ENCODE results near the gene FAM53A. TPM values are rescaled to one million over a fixed set of nuclear protein-coding genes. Genes with fewer than 3 reads are reported as not detected.
A peak's percentile ranks its signal among the peaks of the same experiment; 100 is the strongest.

The FAM53A gene
- total RNA-seq, 1 experiment from 2014 or later, result 1.6 TPM

DNA sequence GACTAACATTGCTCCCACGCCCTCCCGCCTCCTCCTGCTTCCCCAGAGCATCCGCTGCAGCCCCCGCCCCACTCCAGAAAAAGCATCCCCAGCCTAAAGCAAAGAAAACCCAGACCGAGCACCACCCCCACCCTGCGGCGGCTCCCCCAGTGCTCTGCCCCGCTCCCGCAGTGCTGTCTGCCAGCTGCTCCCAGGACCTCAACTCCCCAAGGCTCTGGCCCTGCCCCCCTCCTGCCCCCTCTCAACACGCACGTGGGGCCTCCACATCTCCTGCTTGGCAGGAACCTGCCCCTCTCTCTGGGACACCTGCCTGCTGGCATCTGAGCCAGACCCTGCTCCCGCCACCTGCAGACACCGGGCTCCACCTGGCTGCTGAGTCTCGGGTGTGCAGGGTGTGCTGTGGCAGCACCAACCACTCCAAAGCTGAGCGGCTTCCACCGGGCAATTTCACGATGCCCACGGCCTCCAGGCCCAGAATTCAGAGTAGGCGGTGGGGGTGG lies 79.4 kb downstream of the FAM53A start:
- Histone ChIP-seq H3K27me3 (replicated peaks; ENCODE audit: insufficient read depth, low read depth, low read length, poor library complexity) (peaks cover 26% of the 10 kb centered on the region), H3K4me1 (ENCODE audit: insufficient read depth, low read length, poor library complexity, severe bottlenecking) (no peaks in the 10 kb centered on the region), H3K27ac (ENCODE audit: low read depth, low read length, poor library complexity, severe bottlenecking) (no peak overlapping the region), H3K36me3 (ENCODE audit: insufficient read depth, low read length, poor library complexity, severe bottlenecking) (no peaks in the 10 kb centered on the region), H3K4me3 (ENCODE audit: low read depth, low read length, poor library complexity, severe bottlenecking) (no peak overlapping the region), H3K9me3 (ENCODE audit: low read depth, low read length, poor library complexity, severe bottlenecking) (no peaks in the 10 kb centered on the region)
- POLR2A ChIA-PET (ENCODE audit: low non-redundant PET), result no interaction called here
- TF ChIP-seq EZH2 (IDR thresholded peaks at IDR 0.05; ENCODE audit: borderline replicate concordance, low read depth, low read length, poor library complexity, severe bottlenecking) (peak; percentile 36), CTCF (conservative IDR thresholded peaks at IDR 0.05; ENCODE audit: low read depth, low read length) (peak; percentile 19; the same call in 1 of the 2 replicates)
- BruUV-seq (replicated peaks), result no TSS peak
- intact Hi-C loops (cut with micrococcal nuclease; ENCODE audit: unreplicated experiment), result no loop called here
- CTCF ChIA-PET, result no interaction called here
- DNase-seq (ENCODE audit: low spot score), result no peak

DNA sequence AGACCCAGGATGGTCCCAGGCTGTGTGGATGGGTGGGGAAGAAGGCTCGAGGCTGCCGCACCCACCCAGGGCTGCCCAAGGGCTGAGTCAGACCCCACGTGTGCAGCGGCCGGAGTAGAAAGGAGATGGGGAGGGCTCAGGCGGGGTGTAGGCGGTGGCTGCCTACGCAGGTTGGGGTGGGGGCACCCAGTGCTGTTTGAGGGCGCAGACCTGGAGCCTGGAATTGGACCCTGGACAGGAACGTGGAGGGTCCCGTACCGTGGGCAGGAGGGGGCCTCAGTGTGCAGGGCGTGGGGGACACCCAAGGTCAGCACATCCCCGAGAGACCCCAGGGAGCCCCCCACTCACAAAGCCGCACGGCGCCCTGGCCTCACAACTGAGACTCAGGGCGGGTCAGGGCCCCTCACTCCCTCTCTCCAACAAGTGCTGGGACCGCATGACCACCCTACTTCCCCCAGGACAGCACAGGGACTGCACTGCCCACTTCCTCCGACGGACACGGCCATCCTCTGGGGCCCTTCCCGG lies 79.9 kb downstream of the FAM53A start:
- intact Hi-C loops (cut with micrococcal nuclease; ENCODE audit: unreplicated experiment), result no loop called here
- Histone ChIP-seq H3K4me1 (ENCODE audit: insufficient read depth, low read length, poor library complexity, severe bottlenecking) (no peaks in the 10 kb centered on the region), H3K36me3 (ENCODE audit: insufficient read depth, low read length, poor library complexity, severe bottlenecking) (no peaks in the 10 kb centered on the region), H3K9me3 (ENCODE audit: low read depth, low read length, poor library complexity, severe bottlenecking) (no peaks in the 10 kb centered on the region), H3K27me3 (replicated peaks; ENCODE audit: insufficient read depth, low read depth, low read length, poor library complexity) (peaks cover 26% of the 10 kb centered on the region), H3K4me3 (ENCODE audit: low read depth, low read length, poor library complexity, severe bottlenecking) (no peak overlapping the region), H3K27ac (ENCODE audit: low read depth, low read length, poor library complexity, severe bottlenecking) (no peak overlapping the region)
- DNase-seq (ENCODE audit: low spot score), result no peak
- ChIA-PET POLR2A (ENCODE audit: low non-redundant PET) (no interaction called here), CTCF (no interaction called here)
- no peak for TF ChIP-seq EZH2 (IDR thresholded peaks at IDR 0.05; ENCODE audit: borderline replicate concordance, low read depth, low read length, poor library complexity, severe bottlenecking)
- no peak for TF ChIP-seq CTCF (conservative IDR thresholded peaks at IDR 0.05; ENCODE audit: low read depth, low read length)
- BruUV-seq (replicated peaks), result no TSS peak

DNA sequence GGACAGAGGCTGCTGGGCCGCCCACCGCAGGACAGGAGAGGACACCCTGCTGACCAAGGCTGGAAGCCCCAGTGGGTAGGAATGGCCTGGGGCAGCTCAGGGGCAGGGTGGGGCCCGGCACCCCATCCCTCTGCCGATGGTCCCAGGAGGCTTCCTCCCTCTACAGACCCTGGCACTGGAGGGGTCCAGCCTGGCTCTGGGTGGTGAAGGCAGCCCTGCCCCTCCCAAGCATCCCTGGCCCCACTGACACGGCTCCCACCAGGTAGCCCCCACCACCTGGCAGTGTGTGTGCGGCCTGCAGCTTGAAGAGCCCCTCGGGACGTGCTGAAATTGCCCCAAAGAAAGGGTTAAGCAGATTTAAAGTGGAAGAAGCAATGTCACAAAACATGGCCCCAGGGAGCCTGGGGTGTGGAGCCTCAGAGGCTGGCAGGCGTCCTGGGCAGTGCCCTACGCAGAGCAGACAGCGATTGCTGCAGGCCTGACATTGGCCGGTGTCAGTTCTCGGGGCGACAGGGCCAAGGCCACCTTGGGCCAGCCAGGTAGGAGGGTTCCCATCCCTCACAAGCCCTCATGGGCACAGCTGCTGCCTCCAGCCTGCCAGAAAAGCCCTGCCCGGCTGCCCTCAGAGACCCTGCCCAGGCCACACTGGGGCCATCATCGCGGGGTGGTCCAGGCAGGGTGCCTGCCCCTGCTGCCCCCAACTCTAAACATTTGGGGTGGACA lies 80.5 kb downstream of the FAM53A start:
- Histone ChIP-seq H3K4me3 (ENCODE audit: low read depth, low read length, poor library complexity, severe bottlenecking) (no peak overlapping the region), H3K27me3 (replicated peaks; ENCODE audit: insufficient read depth, low read depth, low read length, poor library complexity) (peaks cover 26% of the 10 kb centered on the region), H3K27ac (ENCODE audit: low read depth, low read length, poor library complexity, severe bottlenecking) (no peak overlapping the region), H3K9me3 (ENCODE audit: low read depth, low read length, poor library complexity, severe bottlenecking) (no peaks in the 10 kb centered on the region), H3K36me3 (ENCODE audit: insufficient read depth, low read length, poor library complexity, severe bottlenecking) (no peaks in the 10 kb centered on the region), H3K4me1 (ENCODE audit: insufficient read depth, low read length, poor library complexity, severe bottlenecking) (no peaks in the 10 kb centered on the region)
- intact Hi-C loops (cut with micrococcal nuclease; ENCODE audit: unreplicated experiment), result no loop called here
- ChIA-PET POLR2A (ENCODE audit: low non-redundant PET) (no interaction called here), CTCF (no interaction called here)
- BruUV-seq (replicated peaks), result no TSS peak
- DNase-seq (ENCODE audit: low spot score), result no peak
- TF ChIP-seq CTCF (conservative IDR thresholded peaks at IDR 0.05; ENCODE audit: low read depth, low read length) (no peak), EZH2 (IDR thresholded peaks at IDR 0.05; ENCODE audit: borderline replicate concordance, low read depth, low read length, poor library complexity, severe bottlenecking) (no peak)
